Measurements from ENCODE around the gene ONECUT2.

The ONECUT2 gene

DNA sequence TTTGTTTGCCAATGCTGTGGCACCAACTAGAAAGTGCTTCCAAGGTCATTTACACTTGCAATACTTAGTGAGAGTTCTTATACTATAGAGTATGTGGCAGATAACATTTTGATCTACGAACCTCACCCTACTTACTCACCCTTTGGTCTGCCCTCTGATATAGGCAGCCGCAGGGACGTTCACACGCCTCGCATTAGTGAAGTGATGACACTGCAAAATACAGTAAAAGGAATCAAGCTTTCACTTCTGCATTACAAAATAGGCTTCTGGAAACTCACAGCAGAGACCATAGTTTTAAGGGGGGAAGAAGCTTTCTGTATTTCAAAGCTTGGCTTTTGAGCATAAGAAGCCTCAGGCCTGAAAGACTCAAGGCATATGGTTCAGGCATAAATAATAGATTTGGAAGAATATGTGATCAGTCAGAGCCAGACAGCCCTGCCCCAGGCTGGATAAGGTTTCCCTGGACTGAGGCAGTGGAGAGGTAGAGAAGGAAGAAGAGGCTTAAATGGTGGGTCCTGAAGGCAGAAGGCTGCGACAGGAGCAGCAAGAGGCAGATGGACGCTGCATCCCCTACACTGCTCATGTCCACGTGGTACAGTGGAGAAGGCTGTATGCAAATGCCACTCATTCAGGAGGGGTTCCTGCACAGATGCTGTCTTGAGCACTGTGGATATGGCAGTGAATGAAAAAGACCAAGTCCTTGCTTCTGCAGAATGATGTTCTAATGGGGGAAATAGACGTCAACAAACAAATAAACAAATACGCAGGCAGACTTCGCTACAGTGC, 88.2 kb downstream of the ONECUT2 start:
- no peak overlapping the region for H3K4me3 Mint-ChIP-seq
- no peaks in the 10 kb centered on the region for H3K9me3 Mint-ChIP-seq
- peaks cover 9% of the 10 kb centered on the region for H3K27me3 Mint-ChIP-seq
- no peak overlapping the region for H3K27ac Mint-ChIP-seq
- H3K4me1 Mint-ChIP-seq: peaks cover 6% of the 10 kb centered on the region
- H3K36me3 Mint-ChIP-seq: no peaks in the 10 kb centered on the region

DNA sequence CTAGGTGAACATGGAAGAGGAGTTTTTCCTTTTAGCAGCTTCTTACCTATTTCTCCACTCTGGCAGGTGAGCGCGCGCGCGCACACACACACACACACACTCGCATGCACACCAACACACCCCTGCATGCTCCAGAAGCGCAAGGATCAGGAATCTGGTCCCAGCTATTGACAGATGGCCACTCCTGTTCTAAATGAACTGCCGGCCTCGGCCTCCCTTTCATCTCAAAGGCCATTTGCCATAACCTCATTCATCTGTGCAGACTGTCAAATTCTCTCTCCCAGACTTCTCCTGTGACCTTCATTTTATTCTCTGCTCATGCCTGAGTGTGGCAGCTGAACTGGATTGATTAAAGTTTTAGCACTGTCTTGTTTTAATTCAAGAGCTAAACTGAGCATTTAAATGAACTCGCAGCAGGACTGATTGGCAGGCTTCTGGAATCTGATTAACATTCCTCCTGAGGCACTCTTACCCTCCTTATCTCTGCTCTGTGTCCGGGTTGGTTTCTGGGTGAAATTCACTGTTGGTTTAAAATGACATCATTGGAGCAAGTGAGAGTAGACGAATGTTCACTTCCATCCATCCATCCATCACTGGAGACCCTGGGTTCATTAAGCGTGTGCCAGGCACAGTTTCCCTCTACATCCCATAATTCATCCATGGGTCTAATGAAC, 92.5 kb downstream of the ONECUT2 start:
- H3K4me3 Mint-ChIP-seq: no peak overlapping the region
- H3K27me3 Mint-ChIP-seq: no peaks in the 10 kb centered on the region
- H3K36me3 Mint-ChIP-seq: no peaks in the 10 kb centered on the region
- H3K9me3 Mint-ChIP-seq: no peaks in the 10 kb centered on the region
- peaks cover 5% of the 10 kb centered on the region for H3K4me1 Mint-ChIP-seq
- H3K27ac Mint-ChIP-seq: no peak overlapping the region

GRCh38 chr18:57529151-57529550, 94.0 kb downstream of the ONECUT2 start:
- Mint-ChIP-seq H3K27ac (no peak overlapping the region), H3K4me1 (no peaks in the 10 kb centered on the region), H3K4me3 (no peak overlapping the region), H3K36me3 (no peaks in the 10 kb centered on the region), H3K27me3 (no peaks in the 10 kb centered on the region), H3K9me3 (no peaks in the 10 kb centered on the region)

- H3K27me3 Mint-ChIP-seq: no peaks in the 10 kb centered on the region
- no peaks in the 10 kb centered on the region for H3K36me3 Mint-ChIP-seq
- H3K4me3 Mint-ChIP-seq: no peak overlapping the region
- no peaks in the 10 kb centered on the region for H3K9me3 Mint-ChIP-seq
- no peak overlapping the region for H3K27ac Mint-ChIP-seq
- no peaks in the 10 kb centered on the region for H3K4me1 Mint-ChIP-seq
Measured at GRCh38 chr18:57533006-57533867, 98.1 kb downstream of the ONECUT2 start.

DNA sequence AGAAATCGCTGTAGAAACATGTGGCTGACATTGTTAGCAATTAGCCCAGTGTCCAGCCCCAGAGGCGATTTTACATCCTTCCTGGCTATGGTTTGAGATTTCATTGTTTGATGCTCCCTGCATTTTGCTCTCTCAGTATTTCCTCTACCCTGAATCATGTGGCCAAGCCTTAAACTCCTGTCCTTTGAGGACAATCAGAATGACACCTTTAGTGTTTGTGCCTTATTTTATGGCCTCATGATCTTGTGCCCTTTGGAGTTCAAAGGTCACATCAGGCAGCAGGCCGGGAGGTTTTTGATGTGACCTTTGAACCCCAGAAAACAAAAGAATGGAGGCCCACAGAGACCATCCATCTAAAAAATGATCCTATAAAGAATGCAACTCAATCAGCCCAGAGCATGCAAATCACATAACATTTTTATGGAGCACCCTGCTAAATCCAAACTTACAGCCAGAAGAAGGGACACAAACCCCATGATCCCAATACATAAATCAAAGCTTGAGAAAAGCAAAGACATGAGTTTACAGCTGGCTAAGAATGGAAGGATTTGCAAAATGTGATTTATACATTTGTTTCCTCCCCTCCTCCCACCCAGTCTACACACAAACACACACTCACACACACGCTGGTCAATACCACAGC, 98.8 kb downstream of the ONECUT2 start:
- Mint-ChIP-seq H3K4me1 (no peaks in the 10 kb centered on the region), H3K9me3 (no peaks in the 10 kb centered on the region), H3K27me3 (no peaks in the 10 kb centered on the region), H3K36me3 (no peaks in the 10 kb centered on the region), H3K4me3 (no peak overlapping the region), H3K27ac (no peak overlapping the region)

GRCh38 chr18:57534511-57534909, 99.3 kb downstream of the ONECUT2 start:
- Mint-ChIP-seq H3K4me3 (no peak overlapping the region), H3K9me3 (no peaks in the 10 kb centered on the region), H3K27me3 (no peaks in the 10 kb centered on the region), H3K27ac (no peak overlapping the region), H3K36me3 (no peaks in the 10 kb centered on the region), H3K4me1 (no peaks in the 10 kb centered on the region)

- H3K9me3 Mint-ChIP-seq: no peaks in the 10 kb centered on the region
- no peak overlapping the region for H3K27ac Mint-ChIP-seq
- no peaks in the 10 kb centered on the region for H3K27me3 Mint-ChIP-seq
- no peaks in the 10 kb centered on the region for H3K36me3 Mint-ChIP-seq
- H3K4me3 Mint-ChIP-seq: no peak overlapping the region
- H3K4me1 Mint-ChIP-seq: no peaks in the 10 kb centered on the region
Measured at GRCh38 chr18:57538614-57539013, 103.4 kb downstream of the ONECUT2 start.

- H3K4me3 Mint-ChIP-seq: no peak overlapping the region
- no peaks in the 10 kb centered on the region for H3K9me3 Mint-ChIP-seq
- H3K4me1 Mint-ChIP-seq: no peaks in the 10 kb centered on the region
- no peak overlapping the region for H3K27ac Mint-ChIP-seq
- H3K36me3 Mint-ChIP-seq: no peaks in the 10 kb centered on the region
- no peaks in the 10 kb centered on the region for H3K27me3 Mint-ChIP-seq
Measured at GRCh38 chr18:57539702-57540101, 104.5 kb downstream of the ONECUT2 start.

Measured in activated naive CD4-positive, alpha-beta T cell treated with anti-CD3 and anti-CD28 coated beads, Interleukin-2, amount 50 U/mL, for 24 hours (primary cell).